NCI-H2171 (cell line): Measurements from ENCODE around the gene MYH8.

ENCODE experiments used
- DNase-seq: peaks from one replicate; lab custom pipeline; 2025; lab: John Stamatoyannopoulos, UW

The MYH8 gene

DNA sequence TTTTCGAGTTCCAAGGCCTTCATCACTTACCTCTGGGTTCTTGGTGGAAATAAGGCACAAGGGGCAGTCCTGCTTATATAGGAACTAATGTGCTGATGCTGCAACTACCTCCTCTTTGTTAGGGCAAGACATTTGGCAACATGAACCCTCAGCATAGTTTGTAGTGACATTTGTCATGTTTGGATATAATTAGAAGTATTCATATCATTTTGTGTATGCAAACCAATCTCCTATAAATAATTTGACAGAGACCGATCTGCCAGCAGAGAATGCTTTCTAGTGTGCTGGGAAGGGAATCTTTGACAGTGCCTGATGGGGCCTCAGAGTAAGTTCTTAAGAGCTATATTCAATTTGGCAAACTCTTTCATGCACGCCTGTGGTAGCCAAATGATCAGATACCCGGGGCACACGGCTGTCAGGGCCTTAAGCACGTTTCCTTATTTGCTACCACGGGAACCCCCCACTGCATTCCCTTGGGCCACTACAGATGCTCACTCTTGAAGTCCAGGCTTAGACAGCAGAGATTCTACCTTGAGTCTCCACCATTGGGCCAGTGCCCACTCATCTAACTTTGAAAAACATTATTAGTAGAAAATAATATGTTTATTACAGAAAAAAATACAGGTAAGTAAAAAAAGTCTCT, at the start of gene MYH8:
Gene MYH8 (minus strand): TSS at position 51 of the 643 bp plus-strand sequence. CDS start 1,723 bp downstream, outside the sequence.
- DNase-seq: no peak

DNA sequence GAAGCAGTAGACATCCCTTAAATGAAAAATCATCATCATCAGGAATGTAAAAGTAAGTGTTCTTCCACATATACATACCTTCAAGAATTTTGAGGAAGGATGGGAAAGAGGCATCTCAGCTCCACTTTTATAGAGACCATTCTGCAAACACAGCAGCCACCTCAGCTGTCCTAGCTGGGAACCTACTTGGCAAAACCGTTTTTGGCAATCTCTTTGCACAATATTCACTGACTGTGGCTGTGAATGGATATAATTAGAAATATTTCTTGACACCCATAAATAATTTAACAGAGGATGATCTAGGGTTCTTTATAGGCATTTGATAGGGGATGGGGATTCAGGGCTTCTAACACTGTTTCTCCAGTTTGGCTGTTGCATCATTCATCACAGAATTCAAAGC, 47.7 kb upstream of the MYH8 start, which contains the start of gene MYH4:
Gene MYH4 (minus strand): TSS at position 101 of the 400 bp plus-strand sequence. CDS start 2,814 bp downstream, outside the sequence.
- no peak for DNase-seq

DNA sequence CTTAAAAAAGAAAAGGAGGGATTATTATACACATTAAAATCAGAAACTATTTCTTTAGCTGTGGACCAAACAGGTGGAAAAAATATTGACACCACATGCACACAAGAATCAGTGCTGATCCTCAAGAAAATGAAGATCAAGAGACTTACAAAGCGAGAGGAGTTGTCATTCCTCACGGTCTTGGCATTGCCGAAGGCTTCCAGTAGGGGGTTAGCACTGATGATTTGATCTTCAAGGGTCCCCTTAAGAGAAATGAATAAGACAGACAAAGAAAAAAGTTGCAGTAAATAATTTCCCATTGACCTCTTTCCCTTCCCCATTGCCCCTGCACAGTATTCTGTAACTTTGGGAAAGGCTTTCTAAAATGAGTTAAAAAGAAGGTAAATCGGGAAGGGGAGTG, 41.7 kb upstream of the MYH8 start:
- no peak for DNase-seq

DNA sequence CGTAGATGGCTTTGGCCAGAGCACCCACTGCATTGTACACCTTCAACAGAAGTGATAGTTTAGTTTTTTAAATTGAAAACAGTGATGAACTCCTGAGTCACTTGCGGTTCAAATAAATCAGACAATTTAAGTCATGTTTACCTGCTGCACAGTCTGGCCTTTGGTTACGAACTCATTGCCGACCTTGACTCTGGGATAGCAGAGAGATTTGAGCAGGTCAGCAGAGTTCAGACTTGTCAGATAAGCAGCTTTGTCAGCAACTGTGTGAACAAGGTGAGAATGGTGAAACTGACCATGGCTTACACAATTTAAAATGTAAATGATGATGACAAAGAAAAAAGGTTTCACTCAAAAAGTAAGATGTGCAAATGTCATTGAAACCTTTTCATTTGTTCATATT, 38.3 kb upstream of the MYH8 start:
- no peak for DNase-seq

DNA sequence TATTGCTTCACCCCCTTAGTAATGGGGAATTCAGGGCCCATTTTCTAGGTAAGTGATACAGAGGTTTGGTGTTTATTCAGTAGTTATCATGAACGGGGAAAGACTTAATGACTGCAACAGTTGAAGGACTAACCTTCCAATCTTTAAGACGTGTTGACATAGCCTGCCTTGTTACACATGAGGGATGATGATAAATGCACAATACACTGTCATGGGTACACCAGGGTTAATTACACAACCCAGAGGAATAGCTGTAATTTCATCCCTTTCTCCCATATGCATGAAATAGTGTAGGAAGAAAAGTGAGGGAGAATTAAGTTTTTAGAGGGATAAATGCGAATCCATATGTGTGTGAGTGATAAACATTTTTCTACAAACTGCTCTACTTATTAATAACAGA, 37.0 kb upstream of the MYH8 start:
- no peak for DNase-seq

DNA sequence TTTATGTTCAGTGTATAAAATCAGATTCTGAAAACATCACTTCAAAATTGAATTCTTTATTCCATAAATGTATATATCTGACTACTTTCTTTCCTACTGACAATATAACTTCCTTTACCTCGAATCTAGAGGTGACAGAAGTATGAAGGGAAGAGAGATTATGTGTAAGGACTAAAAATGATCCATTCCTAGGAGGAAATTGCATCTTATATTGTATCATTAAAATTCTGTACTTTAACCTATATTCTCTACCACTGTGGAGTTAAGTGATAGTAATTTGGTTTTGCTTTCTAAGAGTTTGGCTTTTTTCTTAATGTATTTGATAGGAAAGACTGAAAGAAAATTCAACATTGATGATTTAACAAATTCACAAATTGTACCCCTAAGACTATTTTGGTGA, 36.2 kb upstream of the MYH8 start:
- DNase-seq: no peak

DNA sequence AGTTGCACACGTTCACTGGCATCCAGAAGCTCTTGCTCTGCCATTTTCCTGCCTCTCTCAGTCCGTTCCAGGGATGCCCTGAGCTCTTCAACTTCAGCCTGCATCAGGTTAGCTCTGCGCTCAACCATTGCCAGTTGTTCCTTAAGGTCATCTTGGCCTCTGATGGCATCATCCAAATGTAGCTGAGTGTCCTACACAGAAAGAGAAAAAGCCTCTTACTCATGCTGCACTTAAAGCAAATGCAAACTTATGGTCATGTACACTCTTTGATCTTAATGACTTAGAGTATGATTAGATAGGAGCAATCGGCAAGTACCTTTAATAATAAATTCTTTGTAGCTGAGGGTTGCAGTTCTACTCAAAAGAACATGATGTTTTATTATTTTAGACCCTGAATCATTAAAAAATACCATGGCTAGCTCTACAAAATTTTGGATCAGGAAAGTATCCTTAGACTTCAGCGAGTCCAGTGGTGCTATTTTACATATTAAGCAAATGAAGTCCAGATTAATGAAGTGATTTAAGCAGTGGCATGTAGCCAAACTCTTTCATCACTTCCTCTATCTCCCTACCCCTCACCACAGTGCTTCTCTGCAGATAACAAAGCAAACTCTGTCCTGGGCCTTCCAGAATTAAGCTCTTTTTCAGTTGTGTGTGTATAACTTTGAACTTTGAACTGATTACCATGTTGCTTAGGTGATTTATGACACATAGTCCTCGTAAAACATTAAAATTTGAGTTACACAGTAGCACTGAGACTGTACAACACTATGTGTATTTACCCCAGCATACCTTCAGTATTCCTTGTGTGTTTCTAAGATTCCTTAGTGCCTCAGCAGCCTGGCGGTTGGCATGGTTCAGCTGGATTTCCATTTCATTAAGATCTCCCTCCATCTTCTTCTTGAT, 25.5 kb upstream of the MYH8 start:
- no peak for DNase-seq

DNA sequence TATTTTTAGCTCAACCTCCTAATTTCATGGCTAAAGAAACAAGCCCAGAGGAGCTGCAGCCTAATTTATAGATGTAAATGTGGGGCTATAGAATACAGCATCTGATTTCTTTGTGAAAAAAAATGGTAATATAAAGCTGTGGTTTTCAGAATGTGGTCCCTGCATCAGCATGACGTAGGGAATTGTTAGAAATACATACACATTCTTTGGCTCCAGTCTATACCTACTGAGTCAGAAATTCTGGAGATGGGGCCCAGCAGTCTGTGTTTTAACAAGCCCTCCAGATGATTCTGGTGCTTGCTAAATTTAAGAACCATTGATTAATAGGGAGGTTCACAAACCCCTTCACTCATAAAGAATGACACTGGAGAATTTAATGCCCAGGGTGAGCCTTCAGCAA, 18.1 kb upstream of the MYH8 start:
- no peak for DNase-seq

DNA sequence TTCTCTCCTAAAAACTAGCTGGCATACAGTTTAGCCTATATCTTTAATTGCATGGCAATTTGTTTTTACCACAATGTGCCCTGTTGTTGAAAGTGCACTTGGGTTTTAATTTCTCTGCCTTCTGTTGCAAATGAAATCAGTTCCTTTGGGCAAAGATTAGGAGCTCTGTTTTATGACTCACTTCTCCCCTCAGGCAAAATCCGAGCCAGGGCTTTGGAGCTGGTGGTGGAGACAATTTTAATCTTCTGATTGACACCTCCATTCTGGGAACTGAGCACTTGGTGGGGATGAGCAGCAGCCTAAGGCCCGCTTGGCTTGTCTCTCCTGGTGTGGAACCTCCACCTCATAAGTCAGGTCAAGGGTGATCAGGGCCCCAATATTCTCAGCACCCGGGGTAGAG, 13.3 kb upstream of the MYH8 start:
- DNase-seq: no peak

DNA sequence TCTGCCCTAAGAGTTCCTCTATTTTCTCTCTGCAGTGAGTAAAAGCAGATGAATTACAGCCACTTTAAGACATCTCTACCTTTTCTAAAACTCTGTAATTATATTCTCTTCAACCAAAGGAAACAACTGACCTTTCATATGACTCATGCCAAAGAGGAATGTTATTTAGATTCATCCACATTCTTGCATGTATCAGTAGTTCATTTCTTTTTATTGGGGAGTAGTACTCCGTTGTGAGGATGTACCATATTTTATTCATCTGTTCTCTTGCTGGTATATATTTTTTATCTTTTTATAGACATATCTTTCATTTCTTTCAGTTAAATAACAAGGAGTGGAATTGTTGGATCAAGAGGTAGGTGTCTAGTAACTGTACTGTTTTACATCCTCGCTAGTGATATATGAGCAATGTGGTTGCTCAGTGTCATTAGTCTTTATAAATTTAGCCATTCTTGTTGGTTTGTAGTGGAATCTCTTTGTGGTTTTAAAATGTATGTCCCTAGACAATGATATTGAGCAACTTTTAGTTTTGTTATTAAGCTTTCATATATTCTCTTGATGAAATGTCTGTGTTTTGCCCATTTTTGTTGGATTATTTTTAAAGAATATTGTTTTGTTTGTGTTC, 7.8 kb upstream of the MYH8 start:
- DNase-seq: no peak

DNA sequence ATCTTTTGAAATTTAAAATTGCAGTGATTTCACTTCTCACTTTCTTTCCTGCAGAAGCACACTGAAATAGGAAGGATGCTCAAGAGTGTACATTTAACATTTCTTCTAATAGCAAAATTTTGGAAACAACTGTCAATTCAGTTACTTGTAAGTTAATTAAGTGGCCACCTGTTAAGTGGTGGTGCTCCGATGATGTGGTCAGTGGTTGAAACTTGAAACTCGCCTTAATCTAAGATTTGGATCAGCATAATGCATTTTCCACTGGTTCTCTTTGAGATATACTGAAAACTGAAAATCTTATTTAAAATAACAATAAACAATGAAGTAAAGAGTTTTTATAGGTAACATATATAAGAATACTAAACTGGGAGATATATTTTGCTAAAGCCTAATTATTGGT, 7.0 kb upstream of the MYH8 start:
- no peak for DNase-seq

DNA sequence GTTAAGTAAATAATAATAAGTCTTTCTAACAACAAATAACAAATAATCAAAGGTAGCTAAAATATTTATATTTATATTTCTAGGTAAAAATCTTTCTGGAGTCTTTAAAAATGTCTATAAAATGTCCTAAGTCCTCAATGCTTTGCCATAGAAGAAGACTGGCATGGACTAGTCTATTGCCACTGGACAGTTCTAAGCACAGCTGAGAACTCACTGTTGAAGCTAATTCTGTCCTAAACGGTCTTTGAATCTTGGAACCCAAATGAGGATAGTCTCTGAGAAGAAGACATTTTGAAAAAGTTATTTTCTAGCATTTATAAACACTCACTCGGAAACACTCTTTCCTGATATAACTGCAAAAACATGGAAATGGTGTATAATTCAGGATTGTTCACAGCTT, 539 bp downstream of the MYH8 start:
- no peak for DNase-seq

DNA sequence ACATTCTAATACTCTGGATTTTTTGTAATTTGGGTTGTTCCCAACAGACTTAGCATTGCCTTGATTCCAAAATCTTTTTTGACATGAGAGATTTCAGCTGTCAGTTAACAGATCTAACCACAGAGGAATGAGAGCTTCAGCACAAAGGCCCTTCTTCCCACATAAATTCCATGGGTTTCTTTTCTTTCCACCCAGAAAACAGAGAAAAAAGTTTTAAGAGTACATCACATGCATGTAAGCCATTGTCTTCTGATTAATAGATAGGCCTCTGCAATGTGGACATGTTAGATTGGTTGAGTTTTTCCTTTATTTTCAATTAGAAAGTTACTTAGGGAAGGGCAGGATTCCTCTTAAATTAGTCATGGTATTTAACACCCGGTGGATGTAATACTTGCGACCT, 939 bp downstream of the MYH8 start:
- no peak for DNase-seq

DNA sequence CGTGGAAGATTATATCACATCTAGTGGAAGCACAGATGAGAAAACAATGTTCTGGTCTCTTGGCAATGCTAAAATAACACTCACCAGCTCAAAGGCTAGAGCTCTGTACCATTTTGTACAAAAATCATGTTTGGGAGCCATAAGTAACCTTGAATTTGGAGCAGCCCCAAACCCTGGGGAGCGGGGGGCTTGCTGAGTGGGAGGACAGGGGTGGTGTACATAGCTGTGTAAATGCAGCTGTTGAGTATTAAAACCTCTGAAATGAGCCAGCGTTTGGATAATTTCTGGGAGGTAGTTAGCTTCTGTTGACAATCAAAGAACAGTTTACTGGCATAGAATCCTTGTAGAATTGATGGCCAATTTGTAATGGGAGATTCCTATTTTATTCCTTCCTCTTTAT, 4.3 kb downstream of the MYH8 start:
- no peak for DNase-seq

DNA sequence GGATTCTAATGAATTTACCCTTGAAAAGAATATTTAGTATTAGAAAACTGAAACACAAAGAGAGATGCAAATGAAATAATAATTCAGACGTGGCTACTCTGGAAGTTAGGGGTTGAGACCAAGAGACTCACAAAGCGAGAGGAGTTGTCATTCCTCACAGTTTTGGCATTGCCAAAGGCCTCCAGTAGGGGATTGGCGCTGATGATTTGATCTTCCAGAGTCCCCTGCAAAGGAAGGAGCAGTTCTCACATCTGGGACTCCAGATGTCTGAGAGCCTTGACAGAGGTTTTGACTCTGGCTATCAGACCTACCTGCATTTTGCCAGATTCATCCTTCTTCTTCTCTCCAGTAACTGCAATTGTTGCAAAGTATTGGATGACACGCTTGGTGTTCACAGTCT, 6.6 kb downstream of the MYH8 start:
- no peak for DNase-seq

DNA sequence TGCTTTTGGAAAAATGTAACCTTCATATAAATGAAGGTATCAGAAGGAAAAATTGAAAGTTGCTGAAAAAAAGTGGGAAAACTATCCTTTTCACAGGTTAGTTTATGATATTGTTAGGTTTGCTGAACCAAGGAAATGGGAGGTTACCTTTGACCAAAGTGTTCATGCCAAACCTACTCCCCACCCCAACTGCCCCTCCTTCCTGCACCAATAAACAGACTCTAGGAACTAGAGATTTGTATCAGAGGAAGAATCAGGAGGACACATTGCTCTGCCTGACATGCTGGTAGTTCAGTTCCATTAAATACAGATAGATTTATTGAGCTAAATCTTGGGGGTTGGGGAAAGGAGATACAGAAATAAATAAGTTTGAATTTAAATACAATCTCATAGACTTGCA, 18.2 kb downstream of the MYH8 start:
- DNase-seq: no peak

DNA sequence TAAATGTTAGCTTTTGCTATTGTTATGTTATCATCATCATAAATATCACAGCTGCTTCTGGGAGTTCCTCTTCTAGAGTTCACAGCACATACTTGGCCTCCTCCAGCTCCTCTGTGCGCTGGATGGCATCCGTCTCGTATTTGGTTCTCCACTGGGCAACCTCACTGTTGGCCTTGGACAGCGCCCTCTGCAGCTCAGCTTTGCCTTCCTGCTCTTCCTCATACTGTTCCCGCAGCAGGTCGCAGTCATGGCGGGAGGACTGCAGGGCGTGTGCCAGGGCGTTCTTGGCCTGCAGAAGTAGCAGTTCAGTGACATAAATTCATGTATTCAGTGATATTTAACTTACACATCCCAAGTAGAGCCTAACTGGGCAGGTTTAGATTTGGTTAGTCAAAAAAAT, 23.4 kb downstream of the MYH8 start:
- no peak for DNase-seq

DNA sequence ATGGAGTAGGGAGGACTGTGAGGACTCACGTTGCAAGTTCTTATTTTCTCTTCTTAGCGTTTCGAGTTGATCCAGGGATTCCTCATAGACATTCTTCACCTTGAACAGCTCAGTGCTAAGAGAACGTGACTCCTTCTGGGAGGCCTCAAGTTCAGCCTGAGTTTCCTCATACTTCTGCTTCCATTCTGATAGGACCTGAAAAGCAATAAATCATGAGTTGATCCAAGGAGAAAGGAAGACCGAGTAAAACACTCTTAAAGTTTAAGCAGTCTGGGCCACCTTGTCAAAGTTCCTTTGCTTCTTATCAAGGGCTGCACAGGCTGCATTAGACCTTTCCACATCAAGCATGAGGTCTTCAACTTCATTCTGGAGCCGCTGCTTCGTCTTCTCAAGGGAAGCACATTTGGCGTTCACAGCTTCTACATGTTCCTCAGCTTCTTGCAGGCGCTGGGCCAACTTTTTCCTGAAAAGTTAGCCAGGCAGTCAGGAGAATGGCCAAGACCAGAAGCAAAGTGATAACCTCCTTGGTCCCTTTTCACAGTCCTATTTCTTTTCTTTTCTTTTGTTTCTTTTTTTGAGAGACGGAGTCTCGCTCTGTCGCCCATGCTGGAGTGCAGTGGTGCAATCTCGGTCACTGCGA, 25.1 kb downstream of the MYH8 start:
- DNase-seq: no peak

DNA sequence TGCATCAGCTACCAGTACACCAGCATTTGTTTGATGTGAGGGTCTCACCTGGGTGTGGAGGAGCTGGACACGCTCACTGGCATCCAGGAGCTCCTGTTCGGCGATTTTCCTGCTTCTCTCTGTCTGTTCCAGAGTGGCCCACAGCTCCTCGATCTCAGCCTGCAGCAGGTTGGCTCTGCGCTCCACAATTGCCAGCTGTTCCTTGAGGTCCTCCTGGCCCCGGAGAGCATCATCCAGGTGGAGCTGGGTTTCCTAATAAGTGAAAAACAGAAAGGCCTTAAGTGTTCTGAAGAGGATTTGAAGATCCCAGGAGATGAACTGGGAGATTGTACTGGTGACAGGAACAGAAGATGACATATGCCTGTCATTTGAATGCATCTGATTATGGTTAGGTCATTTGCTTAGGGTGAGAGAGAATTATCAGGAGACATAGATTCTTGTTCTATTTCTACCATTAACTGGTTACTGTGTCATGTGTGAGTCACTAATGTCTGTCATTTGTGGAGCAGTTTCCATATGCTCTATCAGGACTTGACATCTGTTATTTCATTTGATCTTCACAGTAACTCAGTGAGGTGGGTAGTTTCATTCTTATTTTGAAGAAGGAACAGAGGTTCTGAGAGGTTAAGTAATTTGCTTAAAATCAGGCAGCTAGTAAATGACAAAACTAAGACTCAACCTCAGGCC, 27.4 kb downstream of the MYH8 start:
- DNase-seq: no peak

DNA sequence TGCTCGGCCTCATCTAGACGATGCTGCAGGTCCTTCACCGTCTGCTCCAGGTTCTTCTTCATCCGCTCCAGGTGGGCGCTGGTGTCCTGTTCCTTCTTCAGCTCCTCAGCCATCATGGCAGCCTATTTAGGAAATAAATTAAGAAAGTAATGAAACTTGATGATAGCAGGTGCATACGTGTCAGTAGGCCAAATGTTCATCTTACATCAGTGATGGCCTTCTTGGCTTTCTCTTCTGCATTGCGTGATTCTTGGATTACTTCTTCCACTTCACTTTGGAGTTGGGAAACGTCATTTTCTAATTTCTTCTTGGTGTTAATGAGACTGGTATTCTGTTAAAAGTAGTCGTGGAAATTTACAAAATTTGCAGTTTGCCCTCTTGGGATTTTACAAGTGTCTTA, 28.9 kb downstream of the MYH8 start:
- no peak for DNase-seq

DNA sequence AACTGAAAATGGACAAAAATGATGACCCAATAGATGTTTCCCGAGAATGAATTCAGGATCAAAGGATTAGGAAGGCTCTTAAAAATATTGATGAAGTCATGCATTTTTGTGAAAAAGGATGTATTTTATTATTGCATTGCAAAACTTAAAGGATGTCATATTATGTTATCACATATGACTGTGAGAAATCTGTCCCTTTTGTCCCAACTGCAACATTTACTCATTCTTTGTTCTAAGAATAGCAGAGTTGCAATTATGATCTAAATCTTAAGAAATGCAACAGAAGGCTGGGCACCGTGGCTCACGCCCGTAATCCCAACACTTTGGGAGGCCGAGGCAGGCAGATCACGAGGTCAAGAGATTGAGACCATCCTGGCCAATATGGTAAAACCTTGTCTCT, 35.9 kb downstream of the MYH8 start:
- DNase-seq: no peak

DNA sequence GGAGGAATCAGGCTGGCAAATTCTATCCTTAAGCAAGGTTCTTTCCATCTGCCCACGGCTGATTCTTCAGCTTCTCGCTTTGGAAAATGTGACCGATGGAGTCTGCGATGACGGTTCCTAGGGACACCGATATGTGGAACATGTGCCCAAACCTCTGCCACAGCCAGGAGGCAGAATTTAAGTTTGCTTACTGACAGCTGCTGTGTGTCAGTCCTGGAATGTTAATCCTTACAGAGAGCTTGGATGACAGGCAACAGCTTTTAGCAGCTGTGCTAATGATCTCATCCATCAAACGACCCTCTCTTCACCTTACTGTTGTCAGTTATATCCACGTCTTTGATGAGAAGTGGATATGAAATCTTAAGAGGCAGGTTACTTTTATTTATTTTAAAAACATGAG, 37.6 kb downstream of the MYH8 start:
- no peak for DNase-seq
